SJCRH30 (cell line): ENCODE measurements around the gene ZNF880. TPM values are rescaled to one million over a fixed set of nuclear protein-coding genes. Genes with fewer than 3 reads are reported as not detected.
A peak's percentile ranks its signal among the peaks of the same experiment; 100 is the strongest.

Source experiments
- DNase-seq, 2 experiments: peaks; one replicate each; pipeline ENCODE4 v3.0.0-alpha.2; 2015 to 2020
- H3K27ac ChIP-seq: fragments of 250-450 bp; sonication (Bioruptor Pico); 2 replicates; pipeline ENCODE4 v1.5.1; 2020; ENCODE audit warnings: mild to moderate bottlenecking, moderate library complexity
- H3K27me3 ChIP-seq: fragments of 250-450 bp; sonication (Bioruptor Pico); 2 replicates; pipeline ENCODE4 v1.5.1; 2020; ENCODE audit warnings: mild to moderate bottlenecking, moderate library complexity
- H3K36me3 ChIP-seq: fragments of 250-450 bp; sonication (Bioruptor Pico); 2 replicates; pipeline ENCODE4 v1.5.1; 2020; ENCODE audit warnings: mild to moderate bottlenecking, moderate library complexity
- H3K4me1 ChIP-seq: fragments of 250-450 bp; sonication (Bioruptor Pico); 2 replicates; pipeline ENCODE4 v1.5.1; 2020; ENCODE audit warnings: mild to moderate bottlenecking, moderate library complexity
- H3K4me3 ChIP-seq: fragments of 250-450 bp; sonication (Bioruptor Pico); 2 replicates; pipeline ENCODE4 v1.5.1; 2020; ENCODE audit warnings: mild to moderate bottlenecking, moderate library complexity
- H3K9me3 ChIP-seq: fragments of 250-450 bp; sonication (Bioruptor Pico); replicated peaks from 2 replicates; pipeline ENCODE4 v1.5.1; 2020; ENCODE audit warnings: mild to moderate bottlenecking, moderate library complexity
- total RNA-seq: library from RNA; depleted of rRNA; stranded (reverse); fragments of >200 nt; shearing (Covaris generic); gene quantifications from 2 replicates; pipeline ENCODE4 v1.2.3, GENCODE V29; 2014; rRNA removed

Gene ZNF880
- total RNA-seq, 1 experiment from 2014 or later = 18.6 TPM

- peak; percentile 15 to 37 for DNase-seq
- Histone ChIP-seq H3K27ac (peak overlapping the region; percentile 61), H3K36me3 (peaks cover 29% of the 10 kb centered on the region)
These were observed 28.3 kb downstream of the ZNF880 start for GRCh38 chr19:52398081-52398441.

GRCh38 chr19:52410276-52410675, 40.6 kb downstream of the ZNF880 start:
- Histone ChIP-seq H3K4me3 (no peak overlapping the region), H3K27me3 (no peaks in the 10 kb centered on the region), H3K9me3 (peaks cover 2% of the 10 kb centered on the region; the same call in 1 of the 2 replicates), H3K27ac (no peak overlapping the region), H3K4me1 (no peaks in the 10 kb centered on the region), H3K36me3 (peaks cover 22% of the 10 kb centered on the region)
- DNase-seq = no peak

More at GRCh38 chr19:52398081-52398441, 28.3 kb downstream of the ZNF880 start:
- Histone ChIP-seq H3K27me3 (no peaks in the 10 kb centered on the region), H3K4me3 (peak overlapping the region; percentile 79), H3K9me3 (peaks cover 3% of the 10 kb centered on the region; the same call in 1 of the 2 replicates), H3K4me1 (no peaks in the 10 kb centered on the region; the same call in 1 of the 2 replicates)

GRCh38 chr19:52415711-52416110, 46.0 kb downstream of the ZNF880 start:
- Histone ChIP-seq H3K4me1 (no peaks in the 10 kb centered on the region), H3K36me3 (no peaks in the 10 kb centered on the region; the same call in 1 of the 2 replicates), H3K27ac (no peak overlapping the region), H3K9me3 (peaks cover 15% of the 10 kb centered on the region), H3K4me3 (no peak overlapping the region), H3K27me3 (no peaks in the 10 kb centered on the region)
- DNase-seq = no peak

GRCh38 chr19:52428937-52429336, 59.2 kb downstream of the ZNF880 start, which contains the start of gene ZNF534:
TSS of gene ZNF534 (plus strand) at chr19:52429148. CDS start at chr19:52431475, 2,327 bp downstream.
- H3K9me3 ChIP-seq = no peaks in the 10 kb centered on the region
- no peak for DNase-seq
- no peaks in the 10 kb centered on the region for H3K36me3 ChIP-seq
- H3K4me3 ChIP-seq = no peak within 1 kb of the TSS
- H3K27me3 ChIP-seq = no peaks in the 10 kb centered on the region
- H3K4me1 ChIP-seq = no peaks in the 10 kb centered on the region
- no peak within 1 kb of the TSS for H3K27ac ChIP-seq

Other genes with a start within 250 kb of the ZNF880 start
- 10.8 and 13.0 TPM in 2 replicates for gene ZNF616, start 230.0 kb upstream of the ZNF880 start, total RNA-seq
- gene ZNF836, start 198.3 kb upstream of the ZNF880 start, total RNA-seq = 4.9 and 5.9 TPM in 2 replicates
- gene PPP2R1A, start 179.9 kb upstream of the ZNF880 start, total RNA-seq = 175 and 190 TPM in 2 replicates
- gene ZNF766, start 100.3 kb upstream of the ZNF880 start, total RNA-seq = 19.1 and 23.4 TPM in 2 replicates
- gene ZNF480, start 72.8 kb upstream of the ZNF880 start, total RNA-seq = 14.6 and 17.3 TPM in 2 replicates
- 4.0 and 4.4 TPM in 2 replicates for gene ZNF610, start 33.7 kb upstream of the ZNF880 start, total RNA-seq
- gene ZNF528, start 27.9 kb downstream of the ZNF880 start, total RNA-seq = 12.6 and 13.5 TPM in 2 replicates
- gene ZNF534, start 59.2 kb downstream of the ZNF880 start, total RNA-seq = 0.04 TPM in 1 of 2 replicates, not detected in the other
- gene ZNF578, start 83.6 kb downstream of the ZNF880 start, total RNA-seq = 1.7 and 2.8 TPM in 2 replicates
- 12.2 and 16.2 TPM in 2 replicates for gene ZNF808, start 157.7 kb downstream of the ZNF880 start, total RNA-seq
- 13.7 and 14.8 TPM in 2 replicates for gene ZNF701, start 200.4 kb downstream of the ZNF880 start, total RNA-seq